GM12864 (cell line): ENCODE measurements around the gene SLFN5.

ENCODE experiments used
- DNase-seq: peaks from one replicate; pipeline ENCODE4 v3.0.0-alpha.2; 2011; ENCODE audit warnings: low read depth
- H3K4me3 ChIP-seq: 2 replicates; pipeline ENCODE4 v1.5.1; 2011; ENCODE audit warnings: mild to moderate bottlenecking, low read depth, low read length, control low read depth
- TF ChIP-seq, protein P1 (sequence below): IDR thresholded peaks from 2 replicates; pipeline ENCODE4 v1.5.1; 2011; ENCODE audit warnings: low read depth, mild to moderate bottlenecking, moderate library complexity, low read length, control low read depth, inconsistent platforms; ENCODE audit errors: missing control alignments

Gene SLFN5

GRCh38 chr17:35283767-35284166 lies 40.9 kb downstream of the SLFN5 start:
- TF ChIP-seq, protein P1, sequence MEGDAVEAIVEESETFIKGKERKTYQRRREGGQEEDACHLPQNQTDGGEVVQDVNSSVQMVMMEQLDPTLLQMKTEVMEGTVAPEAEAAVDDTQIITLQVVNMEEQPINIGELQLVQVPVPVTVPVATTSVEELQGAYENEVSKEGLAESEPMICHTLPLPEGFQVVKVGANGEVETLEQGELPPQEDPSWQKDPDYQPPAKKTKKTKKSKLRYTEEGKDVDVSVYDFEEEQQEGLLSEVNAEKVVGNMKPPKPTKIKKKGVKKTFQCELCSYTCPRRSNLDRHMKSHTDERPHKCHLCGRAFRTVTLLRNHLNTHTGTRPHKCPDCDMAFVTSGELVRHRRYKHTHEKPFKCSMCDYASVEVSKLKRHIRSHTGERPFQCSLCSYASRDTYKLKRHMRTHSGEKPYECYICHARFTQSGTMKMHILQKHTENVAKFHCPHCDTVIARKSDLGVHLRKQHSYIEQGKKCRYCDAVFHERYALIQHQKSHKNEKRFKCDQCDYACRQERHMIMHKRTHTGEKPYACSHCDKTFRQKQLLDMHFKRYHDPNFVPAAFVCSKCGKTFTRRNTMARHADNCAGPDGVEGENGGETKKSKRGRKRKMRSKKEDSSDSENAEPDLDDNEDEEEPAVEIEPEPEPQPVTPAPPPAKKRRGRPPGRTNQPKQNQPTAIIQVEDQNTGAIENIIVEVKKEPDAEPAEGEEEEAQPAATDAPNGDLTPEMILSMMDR, result no peak
- no peak overlapping the region for H3K4me3 ChIP-seq
- no peak for DNase-seq

- TF ChIP-seq, protein P1, result no peak
- DNase-seq, result no peak
- H3K4me3 ChIP-seq, result no peak overlapping the region
Observed at GRCh38 chr17:35284955-35285354, 42.1 kb downstream of the SLFN5 start.

DNA sequence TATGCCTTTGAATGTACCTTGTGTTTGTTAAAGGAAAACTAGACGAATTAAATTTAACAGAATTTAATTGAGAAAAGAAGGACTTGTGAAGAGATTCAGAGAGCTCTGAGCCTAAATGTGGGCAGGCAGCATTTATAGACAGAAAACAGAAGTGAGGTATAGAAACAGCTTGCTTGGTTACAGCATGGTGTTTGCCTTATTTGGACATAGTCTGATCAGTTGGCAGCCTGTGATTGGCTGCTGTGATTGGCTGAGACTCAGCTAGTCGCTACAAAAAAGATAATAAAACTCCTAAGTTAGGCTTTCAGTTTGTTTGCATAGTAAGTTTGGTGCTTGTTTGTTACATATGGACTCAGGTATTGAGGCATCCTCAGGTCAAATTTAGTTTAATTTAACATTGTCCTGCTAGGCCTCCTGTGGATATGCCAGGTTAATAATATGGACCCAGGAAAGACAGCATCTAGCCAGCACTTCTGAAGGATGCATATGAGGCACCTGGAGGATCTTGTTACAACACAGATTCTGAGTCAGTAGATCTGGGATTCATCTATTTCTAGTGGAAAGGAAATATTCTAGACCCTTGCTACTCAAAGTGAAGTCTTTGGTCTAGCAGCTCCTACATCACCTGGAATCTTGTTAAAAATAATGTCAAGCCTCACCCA lies 43.4 kb downstream of the SLFN5 start:
- DNase-seq, result peak; percentile 43
- H3K4me3 ChIP-seq, result no peak overlapping the region
- TF ChIP-seq, protein P1, result no peak

DNA sequence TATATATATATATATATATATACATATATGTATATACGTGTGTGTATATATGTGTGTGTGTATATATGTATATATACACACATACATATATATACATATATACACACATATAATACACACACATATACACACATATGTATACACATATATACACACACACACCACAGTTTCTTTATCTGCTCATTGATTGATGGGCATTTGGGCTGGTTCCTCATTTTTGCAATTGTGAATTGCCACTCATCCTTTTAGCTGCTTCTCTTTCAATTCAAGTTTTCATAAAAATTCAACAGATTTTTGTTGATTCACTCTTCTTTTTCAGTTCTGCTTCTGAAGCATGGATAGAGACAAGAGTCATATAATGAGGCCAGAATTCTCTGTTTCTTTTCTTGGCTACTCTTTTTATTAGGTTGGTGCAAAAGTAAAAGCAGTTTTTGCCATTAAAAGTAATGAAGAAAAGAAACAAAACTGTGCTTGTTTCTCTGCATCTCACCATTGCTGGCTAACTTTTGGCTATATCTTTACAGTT lies 44.5 kb downstream of the SLFN5 start:
- TF ChIP-seq, protein P1, result no peak
- peak; percentile 12 for DNase-seq
- no peak overlapping the region for H3K4me3 ChIP-seq

GRCh38 chr17:35289222-35289621 lies 46.4 kb downstream of the SLFN5 start:
- H3K4me3 ChIP-seq, result no peak overlapping the region
- no peak for DNase-seq
- TF ChIP-seq, protein P1, result no peak

GRCh38 chr17:35291802-35292201 lies 48.9 kb downstream of the SLFN5 start:
- DNase-seq, result no peak
- TF ChIP-seq, protein P1, result no peak
- no peak overlapping the region for H3K4me3 ChIP-seq
